H9 (cell line): Measurements from ENCODE around the gene PLCH1. TPM values are rescaled to one million over a fixed set of nuclear protein-coding genes. Genes with fewer than 3 reads are reported as not detected.

Experiments used
- DNase-seq: peaks from one replicate; pipeline ENCODE4 v3.0.0-alpha.2; 2017
- H2AFZ ChIP-seq: one replicate; pipeline ENCODE4 v1.6.1; 2013; ENCODE audit warnings: mild to moderate bottlenecking, low read length, control low read depth, moderate library complexity
- H2AK5ac ChIP-seq: 2 replicates; pipeline ENCODE4 v1.6.1; 2013; ENCODE audit warnings: low read length, control low read depth, mixed read lengths; ENCODE audit not compliant: insufficient read length
- H2BK120ac ChIP-seq: one replicate; pipeline ENCODE4 v1.6.1; 2013; ENCODE audit warnings: low read depth, mild to moderate bottlenecking, low read length, control low read depth, inconsistent platforms; ENCODE audit not compliant: poor library complexity, severe bottlenecking
- H2BK12ac ChIP-seq: 2 replicates; pipeline ENCODE4 v1.6.1; 2013; ENCODE audit warnings: low read length, control low read depth, mixed read lengths, low read depth; ENCODE audit not compliant: insufficient read length
- H2BK15ac ChIP-seq: 2 replicates; pipeline ENCODE4 v1.6.1; 2013; ENCODE audit warnings: low read depth, low read length, control low read depth
- H2BK20ac ChIP-seq: one replicate; pipeline ENCODE4 v1.6.1; 2013; ENCODE audit warnings: low read depth, mild to moderate bottlenecking, low read length, control low read depth, inconsistent platforms; ENCODE audit not compliant: poor library complexity, severe bottlenecking
- H2BK5ac ChIP-seq: 2 replicates; pipeline ENCODE4 v1.6.1; 2013; ENCODE audit warnings: low read length, control low read depth, mixed read lengths; ENCODE audit not compliant: insufficient read length
- H3K14ac ChIP-seq: 2 replicates; pipeline ENCODE4 v1.6.1; 2013; ENCODE audit warnings: low read length, control low read depth; ENCODE audit not compliant: insufficient read depth
- H3K18ac ChIP-seq: 2 replicates; pipeline ENCODE4 v1.6.1; 2013; ENCODE audit warnings: low read depth, mild to moderate bottlenecking, mixed read lengths, low read length, control low read depth; ENCODE audit not compliant: insufficient read length
- H3K23ac ChIP-seq: 2 replicates; pipeline ENCODE4 v1.6.1; 2013; ENCODE audit warnings: low read length, control low read depth, mixed read lengths, low read depth; ENCODE audit not compliant: insufficient read length
- H3K23me2 ChIP-seq: 2 replicates; pipeline ENCODE4 v1.6.1; 2013; ENCODE audit warnings: low read depth, mild to moderate bottlenecking, mixed read lengths, low read length, control low read depth; ENCODE audit not compliant: insufficient read length, poor library complexity, severe bottlenecking
- H3K27ac ChIP-seq: 2 replicates; pipeline ENCODE4 v1.5.1; 2013; ENCODE audit warnings: low read length, control low read depth, mixed read lengths, low read depth; ENCODE audit not compliant: insufficient read length
- H3K27me3 ChIP-seq: 2 replicates; pipeline ENCODE4 v1.6.1; 2013; ENCODE audit warnings: low read length, control low read depth, inconsistent platforms; ENCODE audit not compliant: insufficient read depth
- H3K4ac ChIP-seq: 2 replicates; pipeline ENCODE4 v1.6.1; 2013; ENCODE audit warnings: low read depth, mild to moderate bottlenecking, control low read depth, inconsistent platforms, low read length, moderate library complexity
- H3K4me1 ChIP-seq: 2 replicates; pipeline ENCODE4 v1.6.1; 2013; ENCODE audit warnings: low read length, control low read depth, inconsistent platforms; ENCODE audit not compliant: insufficient read depth
- H3K4me2 ChIP-seq: 2 replicates; pipeline ENCODE4 v1.6.1; 2013; ENCODE audit warnings: low read length, control low read depth, mixed read lengths; ENCODE audit not compliant: insufficient read length, insufficient read depth
- H3K56ac ChIP-seq: 2 replicates; pipeline ENCODE4 v1.6.1; 2013; ENCODE audit warnings: low read depth, mild to moderate bottlenecking, mixed read lengths, low read length, control low read depth; ENCODE audit not compliant: insufficient read length
- H3K79me1 ChIP-seq: 2 replicates; pipeline ENCODE4 v1.6.1; 2013; ENCODE audit warnings: low read depth, mild to moderate bottlenecking, moderate library complexity, low read length, control low read depth, inconsistent platforms; ENCODE audit not compliant: insufficient read depth, poor library complexity, severe bottlenecking
- H3K79me2 ChIP-seq: 2 replicates; pipeline ENCODE4 v1.6.1; 2013; ENCODE audit warnings: low read length, control low read depth, inconsistent platforms; ENCODE audit not compliant: insufficient read depth
- H3K9ac ChIP-seq: 2 replicates; pipeline ENCODE4 v1.6.1; 2013; ENCODE audit warnings: low read length, control low read depth, mixed read lengths; ENCODE audit not compliant: insufficient read length; ENCODE audit errors: extremely low read depth
- H3K9me3 ChIP-seq: one replicate; pipeline ENCODE4 v1.6.1; 2013; ENCODE audit warnings: low read depth, low read length, inconsistent platforms; ENCODE audit not compliant: control insufficient read depth
- H3T11ph ChIP-seq: one replicate; pipeline ENCODE4 v1.6.1; 2013; ENCODE audit warnings: mild to moderate bottlenecking, low read length, control low read depth, inconsistent platforms
- H4K20me1 ChIP-seq: one replicate; pipeline ENCODE4 v1.6.1; 2013; ENCODE audit not compliant: control insufficient read depth, insufficient read length, insufficient read depth
- H4K5ac ChIP-seq: 2 replicates; pipeline ENCODE4 v1.6.1; 2013; ENCODE audit warnings: low read depth, mild to moderate bottlenecking, mixed read lengths, low read length, control low read depth; ENCODE audit not compliant: insufficient read length
- H4K8ac ChIP-seq: replicated peaks from 2 replicates; pipeline ENCODE4 v1.6.1; 2013; ENCODE audit warnings: low read length, control low read depth, mixed read lengths, low read depth; ENCODE audit not compliant: insufficient read length
- H4K91ac ChIP-seq: 2 replicates; pipeline ENCODE4 v1.6.1; 2013; ENCODE audit warnings: low read depth, mild to moderate bottlenecking, moderate library complexity, mixed read lengths, low read length, control low read depth; ENCODE audit not compliant: insufficient read length
- H3K27ac Mint-ChIP-seq, 3 experiments: 2 replicates in 2 of 3; 3 replicates in 1 of 3; pipeline ENCODE4 v1.8.0; 2020 to 2021; ENCODE audit warnings: mixed read lengths in 3 of 3, mild to moderate bottlenecking in 1 of 3, moderate library complexity in 1 of 3
- H3K27me3 Mint-ChIP-seq: 2 replicates; pipeline ENCODE4 v1.8.0; 2021; ENCODE audit warnings: low read depth, mild to moderate bottlenecking, moderate library complexity, mixed read lengths
- H3K36me3 Mint-ChIP-seq, 3 experiments: 2 replicates in 2 of 3; 3 replicates in 1 of 3; pipeline ENCODE4 v1.8.0; 2020 to 2021; ENCODE audit warnings: low read depth in 3 of 3, mixed read lengths in 3 of 3; ENCODE audit not compliant: insufficient read depth in 1 of 3
- H3K4me1 Mint-ChIP-seq, 2 experiments: 2 replicates each; pipeline ENCODE4 v1.8.0; 2020; ENCODE audit warnings: mixed read lengths in 2 of 2
- H3K4me3 Mint-ChIP-seq, 2 experiments: 2 replicates in 1 of 2; 3 replicates in 1 of 2; pipeline ENCODE4 v1.8.0; 2020 to 2021; ENCODE audit warnings: mild to moderate bottlenecking in 2 of 2, mixed read lengths in 2 of 2, moderate library complexity in 1 of 2
- H3K9me3 Mint-ChIP-seq, 2 experiments: 2 replicates in 1 of 2; 3 replicates in 1 of 2; pipeline ENCODE4 v1.8.0; 2020; ENCODE audit warnings: mild to moderate bottlenecking in 2 of 2, mixed read lengths in 2 of 2, moderate library complexity in 1 of 2
- whole genome bisulfite sequencing: extraction: QIAGEN DNeasy Blood & Tissue Kit; methylation state at CpG from one replicate; pipeline ENCODE4 v1.1.7; 2013; ENCODE audit warnings: missing lambda C conversion rate, low lambda C conversion rate, mixed read lengths; ENCODE audit not compliant: insufficient read length; ENCODE audit errors: extremely low coverage; 5-methylcytosine and 5-hydroxymethylcytosine counted together
- total RNA-seq: library from RNA; stranded (reverse); gene quantifications from 2 replicates; pipeline ENCODE4 v1.2.1, GENCODE V29; 2021
- TF ChIP-seq, protein P1 (sequence below): fragments of 200-600 bp; sonication (generic); conservative IDR thresholded peaks from 3 replicates; pipeline ENCODE4 v1.8.0; 2021; ENCODE audit warnings: antibody characterized with exemption, mild to moderate bottlenecking

The PLCH1 gene
- total RNA-seq, 1 experiment from 2014 or later: 19.0 TPM

DNA sequence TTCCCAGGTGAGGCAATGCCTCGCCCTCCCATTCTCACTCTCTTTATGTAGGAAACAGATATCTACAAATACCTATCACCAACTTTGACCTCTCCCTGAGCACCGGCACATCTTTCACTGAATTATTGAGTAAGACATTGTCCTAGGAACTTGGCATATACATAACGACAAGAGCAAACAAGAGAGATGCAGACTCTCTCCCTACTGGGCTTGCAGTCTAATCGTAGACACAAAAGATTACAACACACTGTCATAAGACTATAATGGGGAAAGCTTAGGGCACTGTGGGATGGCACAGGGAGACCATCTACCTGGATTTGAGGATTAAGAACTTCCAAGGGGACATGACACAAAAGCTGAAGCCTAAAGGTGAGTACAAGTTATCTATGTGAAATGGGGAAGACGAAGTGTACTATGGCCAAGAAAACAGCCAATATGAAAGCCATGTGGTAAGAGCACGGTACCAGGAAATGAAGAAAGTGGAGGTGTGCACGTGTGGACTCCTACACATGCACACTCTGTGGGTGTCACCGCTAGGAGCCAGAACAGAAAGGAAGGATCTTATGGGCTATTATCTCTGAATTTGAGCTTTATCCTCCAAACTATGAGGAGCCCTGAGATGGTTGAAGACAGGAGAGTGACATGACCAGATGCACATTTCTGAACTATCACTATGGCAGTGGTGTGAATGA is 232.6 kb downstream of the PLCH1 start:
- no peaks in the 10 kb centered on the region for H3K79me2 ChIP-seq
- DNase-seq: no peak
- H3K9ac ChIP-seq: no peak overlapping the region
- no peak overlapping the region for H2AK5ac ChIP-seq
- no peak overlapping the region for H3K23ac ChIP-seq
- H3K56ac ChIP-seq: no peak overlapping the region
- no peaks in the 10 kb centered on the region; the same call in 1 of the 2 replicates for H3K4me1 ChIP-seq
- H2BK20ac ChIP-seq: no peak overlapping the region
- H4K20me1 ChIP-seq: no peaks in the 10 kb centered on the region
- peak overlapping the region; percentile 17 to 53; a peak in 3 of 5 replicates for H3K4me3 Mint-ChIP-seq
- WGBS: no CpG with 5 or more reads among the region's 8 CpGs
- no peaks in the 10 kb centered on the region for H3K27me3 ChIP-seq
- no peaks in the 10 kb centered on the region for H3K9me3 ChIP-seq
- peaks cover 8% of the 10 kb centered on the region in 2 experiments for H3K4me1 Mint-ChIP-seq
- no peaks in the 10 kb centered on the region for H3K27me3 Mint-ChIP-seq
- H2BK5ac ChIP-seq: no peak overlapping the region
- no peak overlapping the region for H2AFZ ChIP-seq
- no peak overlapping the region for H2BK12ac ChIP-seq
- H2BK120ac ChIP-seq: no peak overlapping the region
- no peaks in the 10 kb centered on the region for H3K79me1 ChIP-seq
- peak overlapping the region; percentile 82 for H4K5ac ChIP-seq
- peak overlapping the region; percentile 57 to 73 (median 59); a peak in 6 of 7 replicates for H3K27ac Mint-ChIP-seq
- peaks cover 0 to 2% of the 10 kb centered on the region in 2 experiments; a peak in 1 of 5 replicates for H3K9me3 Mint-ChIP-seq
- no peak overlapping the region for H4K8ac ChIP-seq
- no peaks in the 10 kb centered on the region for H3K23me2 ChIP-seq
- H3K14ac ChIP-seq: no peak overlapping the region; the same call in 1 of the 2 replicates
- H3K27ac ChIP-seq: no peak overlapping the region
- no peak overlapping the region for H3K4ac ChIP-seq
- TF ChIP-seq, protein P1, sequence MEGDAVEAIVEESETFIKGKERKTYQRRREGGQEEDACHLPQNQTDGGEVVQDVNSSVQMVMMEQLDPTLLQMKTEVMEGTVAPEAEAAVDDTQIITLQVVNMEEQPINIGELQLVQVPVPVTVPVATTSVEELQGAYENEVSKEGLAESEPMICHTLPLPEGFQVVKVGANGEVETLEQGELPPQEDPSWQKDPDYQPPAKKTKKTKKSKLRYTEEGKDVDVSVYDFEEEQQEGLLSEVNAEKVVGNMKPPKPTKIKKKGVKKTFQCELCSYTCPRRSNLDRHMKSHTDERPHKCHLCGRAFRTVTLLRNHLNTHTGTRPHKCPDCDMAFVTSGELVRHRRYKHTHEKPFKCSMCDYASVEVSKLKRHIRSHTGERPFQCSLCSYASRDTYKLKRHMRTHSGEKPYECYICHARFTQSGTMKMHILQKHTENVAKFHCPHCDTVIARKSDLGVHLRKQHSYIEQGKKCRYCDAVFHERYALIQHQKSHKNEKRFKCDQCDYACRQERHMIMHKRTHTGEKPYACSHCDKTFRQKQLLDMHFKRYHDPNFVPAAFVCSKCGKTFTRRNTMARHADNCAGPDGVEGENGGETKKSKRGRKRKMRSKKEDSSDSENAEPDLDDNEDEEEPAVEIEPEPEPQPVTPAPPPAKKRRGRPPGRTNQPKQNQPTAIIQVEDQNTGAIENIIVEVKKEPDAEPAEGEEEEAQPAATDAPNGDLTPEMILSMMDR: no peak
- peak overlapping the region; percentile 36 for H3K4me2 ChIP-seq
- peaks cover 13 to 24% (median 14%) of the 10 kb centered on the region in 3 experiments for H3K36me3 Mint-ChIP-seq
- no peak overlapping the region for H4K91ac ChIP-seq
- H2BK15ac ChIP-seq: no peak overlapping the region
- peak overlapping the region; percentile 74 for H3K18ac ChIP-seq
- H3T11ph ChIP-seq: no peak overlapping the region
